Measurements from ENCODE around the gene PLEKHG2. TPM values are rescaled to one million over a fixed set of nuclear protein-coding genes. Genes with fewer than 3 reads are reported as not detected.

Gene PLEKHG2
- total RNA-seq, 1 experiment from 2014 or later: 16.7 TPM

- DNase-seq (ENCODE audit: extremely low read depth, low read depth): peak; percentile 91
Observed at GRCh38 chr19:39403331-39404312, 8.8 kb upstream of the PLEKHG2 start.

GRCh38 chr19:39405261-39405957 is 7.1 kb upstream of the PLEKHG2 start:
- no peak for DNase-seq (ENCODE audit: extremely low read depth, low read depth)

GRCh38 chr19:39405958-39406655 is 6.4 kb upstream of the PLEKHG2 start:
- DNase-seq (ENCODE audit: extremely low read depth, low read depth): no peak

DNA sequence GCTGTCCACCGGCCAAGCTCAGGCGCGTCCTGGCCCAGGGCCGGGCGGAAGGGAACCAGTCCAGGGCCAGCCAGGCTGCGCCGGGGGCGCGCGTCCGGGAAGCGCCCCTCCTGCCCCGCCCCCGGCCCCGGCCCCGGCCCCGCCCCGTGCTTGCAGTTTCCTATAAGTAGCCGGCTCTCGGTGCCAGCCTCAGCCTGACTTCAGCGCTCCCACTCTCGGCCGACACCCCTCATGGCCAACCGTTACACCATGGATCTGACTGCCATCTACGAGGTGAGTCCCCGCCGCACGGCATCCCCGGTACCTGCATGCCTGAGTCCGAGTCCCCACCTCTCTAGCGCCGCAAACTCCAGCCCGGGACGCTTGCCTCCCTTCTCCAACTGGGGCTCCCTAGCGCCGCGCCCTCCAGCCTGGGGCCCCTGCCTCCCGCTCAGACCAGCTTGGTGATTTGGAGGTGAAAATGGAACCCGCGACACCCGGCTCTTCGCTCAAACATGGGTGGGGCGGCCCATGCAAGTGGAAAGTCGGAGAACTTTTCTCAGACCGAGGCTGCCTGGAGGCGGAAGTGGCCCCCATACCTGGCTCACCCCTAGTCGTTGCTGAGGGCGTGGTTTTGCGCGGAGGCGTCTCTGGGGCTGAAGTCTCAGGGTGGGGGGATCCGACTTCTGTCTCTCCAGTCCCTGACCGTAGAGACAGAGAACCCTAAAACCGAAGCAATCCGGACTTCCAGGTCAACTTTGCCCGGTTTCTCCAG is 5.6 kb upstream of the PLEKHG2 start, which contains the start of gene ZFP36:
Gene ZFP36 (plus strand): TSS at position 192 of the 754 bp plus-strand sequence. CDS start 58 bp downstream, at position 250.
- DNase-seq (ENCODE audit: extremely low read depth, low read depth): peak; percentile 81

DNA sequence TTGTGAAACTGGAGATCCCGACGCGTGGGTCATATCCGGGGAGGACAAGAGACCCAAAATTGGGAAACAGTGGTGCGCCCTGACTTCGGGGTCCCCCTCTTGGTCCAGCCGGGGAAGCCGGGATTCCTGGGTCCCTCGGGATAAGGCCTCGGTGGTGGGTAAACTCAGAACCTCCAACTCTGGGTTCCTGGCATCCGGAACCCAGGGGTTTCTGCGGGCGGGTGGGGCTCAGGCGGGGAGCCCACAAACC is 5.1 kb upstream of the PLEKHG2 start:
- DNase-seq (ENCODE audit: extremely low read depth, low read depth): no peak

GRCh38 chr19:39407660-39408391 is 4.6 kb upstream of the PLEKHG2 start:
- DNase-seq (ENCODE audit: extremely low read depth, low read depth): no peak

GRCh38 chr19:39408392-39409207 is 3.9 kb upstream of the PLEKHG2 start:
- DNase-seq (ENCODE audit: extremely low read depth, low read depth): no peak

- DNase-seq (ENCODE audit: extremely low read depth, low read depth): no peak
Observed at GRCh38 chr19:39409208-39410016, 3.1 kb upstream of the PLEKHG2 start.

DNA sequence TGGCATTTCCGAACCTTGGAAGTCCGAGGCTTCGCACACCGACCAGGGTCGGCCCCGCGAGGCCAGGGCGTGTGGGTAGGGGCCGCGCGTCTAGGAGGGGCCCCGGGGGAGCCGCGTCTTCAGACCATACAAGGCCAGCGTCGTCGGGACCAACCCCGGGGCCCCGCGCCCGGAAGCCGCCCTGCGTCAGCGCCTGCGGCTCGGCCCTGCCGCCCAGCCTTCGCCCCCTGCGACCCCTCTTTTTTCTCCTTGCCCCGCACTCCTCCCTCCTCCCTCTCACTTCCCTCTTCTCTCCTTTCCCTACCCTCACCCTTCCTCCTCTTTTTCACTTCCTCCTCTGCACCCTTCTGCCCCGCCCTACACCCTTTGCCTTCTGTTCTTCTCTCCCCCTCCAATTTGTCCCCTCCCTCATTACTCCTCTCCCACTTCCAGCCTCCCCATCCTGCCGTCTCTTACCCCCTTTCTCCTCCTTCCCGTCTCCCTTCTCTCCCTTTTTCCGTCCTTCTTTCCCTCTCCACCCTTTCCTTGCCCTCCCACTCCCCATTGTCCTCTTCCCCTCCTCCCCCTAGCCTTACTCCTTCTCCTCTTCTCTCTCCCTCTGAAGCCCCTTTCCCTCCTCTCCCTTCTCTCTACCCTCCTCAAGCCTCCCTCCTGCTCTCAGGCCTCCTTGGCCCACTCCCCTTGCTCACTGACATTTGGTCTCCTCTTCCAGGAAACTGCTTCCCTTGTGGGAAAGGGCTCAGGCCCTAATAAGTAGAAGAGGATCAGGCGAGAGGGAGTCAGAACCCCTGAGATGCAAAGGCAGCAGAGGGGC is 2.2 kb upstream of the PLEKHG2 start:
- no peak for DNase-seq (ENCODE audit: extremely low read depth, low read depth)

GRCh38 chr19:39410831-39411080 is 1.7 kb upstream of the PLEKHG2 start:
- no peak for DNase-seq (ENCODE audit: extremely low read depth, low read depth)

DNA sequence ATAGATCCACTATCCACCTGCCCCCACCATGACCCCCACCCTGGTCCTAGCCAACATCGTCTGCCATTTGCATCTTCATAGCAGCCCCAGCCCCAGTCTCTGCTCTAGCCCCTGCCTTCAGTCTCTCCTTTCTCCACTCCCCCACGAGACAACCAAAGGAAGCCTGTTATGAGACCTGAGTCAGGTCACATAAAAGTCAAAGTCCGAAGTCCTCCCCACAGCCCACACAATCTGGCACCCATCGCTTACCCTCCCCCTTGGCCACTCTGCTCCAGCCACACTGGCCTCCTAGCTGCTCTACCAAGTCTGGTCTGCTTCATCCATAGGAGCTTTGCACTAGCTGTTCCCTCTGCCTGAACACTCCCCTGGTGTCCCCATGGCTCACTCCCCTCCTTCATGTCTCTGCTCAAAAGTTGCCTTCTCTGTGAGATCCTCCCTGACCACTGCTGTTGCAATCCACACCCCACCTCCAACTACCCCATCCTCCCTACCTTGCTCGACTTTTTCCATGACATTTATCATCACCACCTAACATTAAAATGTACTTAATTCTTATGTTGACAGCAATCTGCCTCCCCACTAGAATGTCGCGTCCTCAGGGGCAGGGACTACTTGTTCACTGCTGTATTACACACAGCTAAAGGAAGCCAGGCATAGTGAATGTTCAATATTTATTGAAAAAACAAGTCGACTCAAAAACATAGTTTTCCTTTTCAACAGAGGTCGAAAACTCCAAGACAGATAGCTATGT is 1.2 kb upstream of the PLEKHG2 start:
- no peak for DNase-seq (ENCODE audit: extremely low read depth, low read depth)

DNA sequence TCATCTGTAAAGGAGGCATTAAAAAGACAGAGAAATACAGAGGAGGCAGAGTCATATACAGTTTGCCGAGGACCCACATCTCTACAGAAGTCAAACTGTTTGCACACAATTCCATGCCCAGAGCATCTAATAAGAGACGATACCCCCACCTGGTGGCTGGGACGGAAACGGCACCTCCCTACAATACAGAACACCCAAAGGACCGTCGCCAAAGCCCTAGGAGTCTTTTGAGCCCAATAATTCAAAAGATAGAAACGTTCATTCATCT is 703 bp upstream of the PLEKHG2 start:
- DNase-seq (ENCODE audit: extremely low read depth, low read depth): peak; percentile 81

- DNase-seq (ENCODE audit: extremely low read depth, low read depth): no peak
Observed at GRCh38 chr19:39412867-39413271, 400 bp downstream of the PLEKHG2 start.

DNA sequence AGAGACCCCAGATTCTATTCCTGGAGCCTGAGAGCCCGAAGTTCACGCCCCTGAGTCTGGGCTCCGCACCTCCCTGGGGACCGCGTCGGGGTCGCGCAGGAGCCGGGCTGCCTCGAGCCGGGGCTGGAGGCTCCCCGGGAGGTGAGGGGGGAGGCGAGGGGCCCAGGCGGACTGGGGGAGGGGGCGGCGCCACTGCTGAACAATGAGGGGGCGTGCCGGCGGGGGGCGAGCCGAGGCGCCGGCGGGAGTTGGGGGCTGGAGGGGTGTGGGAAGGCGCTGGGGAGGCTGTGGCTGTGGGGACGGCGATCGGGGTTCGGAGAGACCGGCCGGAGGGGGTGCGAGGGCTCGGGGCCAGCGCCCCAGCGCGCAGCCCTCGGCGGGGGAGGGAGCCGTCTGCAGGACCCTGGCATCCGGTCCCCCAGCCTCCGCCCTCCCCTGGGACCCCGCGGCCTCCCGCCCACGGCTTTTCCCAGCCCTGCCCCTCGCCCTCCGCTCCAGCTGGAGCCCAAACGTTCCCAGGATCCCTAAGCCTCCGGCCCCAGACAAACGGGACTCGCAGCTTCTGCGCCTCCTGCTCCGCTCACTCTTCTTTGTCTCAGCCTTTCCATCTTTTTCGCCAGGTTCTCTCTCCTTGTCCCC is 922 bp downstream of the PLEKHG2 start:
- no peak for DNase-seq (ENCODE audit: extremely low read depth, low read depth)

- no peak for DNase-seq (ENCODE audit: extremely low read depth, low read depth)
Observed at GRCh38 chr19:39413911-39414608, 1.6 kb downstream of the PLEKHG2 start.
